Stomach (tissue), 19 donors: ENCODE data around the gene OR51S1. TPM values are rescaled to one million over a fixed set of nuclear protein-coding genes. Genes with fewer than 3 reads are reported as not detected.

ENCODE experiments used
- DNase-seq, 2 donors: peaks; one replicate each; pipeline versions ENCODE4 v3.0.0 to v3.0.0-alpha.2; 2013 to 2019
- H3K27ac ChIP-seq, 5 donors: fragments of 200-600 bp in 4 of 5; sonication (generic) in 4 of 5; one replicate each; pipeline ENCODE4 v1.5.1; 2013 to 2019; ENCODE audit warnings: mild to moderate bottlenecking in 1 of 5, moderate library complexity in 1 of 5
- H3K27me3 ChIP-seq, 3 donors: fragments of 200-600 bp; sonication (generic); one replicate each; pipeline ENCODE4 v1.5.1; 2017 to 2019; ENCODE audit warnings: mixed run types in 1 of 3
- H3K36me3 ChIP-seq, 4 donors: fragments of 200-600 bp; sonication (generic); 1 replicate in 3 of 4; 2 replicates in 1 of 4; pipeline ENCODE4 v1.5.1; 2016 to 2019
- H3K4me1 ChIP-seq, 4 donors: fragments of 200-600 bp; sonication (generic); one replicate each; pipeline ENCODE4 v1.5.1; 2016 to 2019
- H3K4me3 ChIP-seq, 4 donors: fragments of 200-600 bp; sonication (generic) in 3 of 4; one replicate each; pipeline ENCODE4 v1.5.1; 2016 to 2019; ENCODE audit warnings: mild to moderate bottlenecking in 1 of 4
- H3K9me3 ChIP-seq, 4 donors: fragments of 200-600 bp; sonication (generic); one replicate each; pipeline ENCODE4 v1.5.1; 2016 to 2019
- EP300 ChIP-seq: sonication (generic); formaldehyde crosslinking; IDR thresholded peaks from one replicate; pipeline ENCODE4 v1.6.1; 2017; ENCODE audit warnings: antibody characterized with exemption
- POLR2A ChIP-seq, 4 donors: fragments of 450-650 bp; IDR thresholded peaks; one replicate each; pipeline ENCODE4 v1.6.1; 2016; ENCODE audit warnings: antibody characterized with exemption in 4 of 4, control low read depth in 2 of 4, mild to moderate bottlenecking in 1 of 4, moderate library complexity in 1 of 4
- POLR2AphosphoS5 ChIP-seq, 3 donors: sonication (generic); formaldehyde crosslinking; IDR thresholded peaks; one replicate each; pipeline ENCODE4 v1.6.1; 2016; ENCODE audit warnings: antibody characterized with exemption in 3 of 3
- WGBS, 5 donors: extraction: QIAGEN DNeasy Blood & Tissue Kit in 3 of 5; methylation state at CpG; one replicate each; pipeline versions ENCODE4 v1.1.5 to v1.1.7; 2013 to 2018; 5-methylcytosine and 5-hydroxymethylcytosine counted together
- intact Hi-C: fragments of 100-400 bp; cut with DNase I; formaldehyde crosslinking; loops from one replicate; pipeline ENCODE4 v1.15.1; 2023; ENCODE audit warnings: low total_unique reads
- long read RNA-seq, 10 donors: transcript quantifications; one replicate each; lab custom pipeline, GENCODE V29; 2026
- polyA plus RNA-seq, 3 donors: library from polyadenylated mRNA; stranded (reverse); fragments of 200-250 nt; gene quantifications; one replicate each; pipeline ENCODE4 v1.2.3, GENCODE V29; 2013
- total RNA-seq, 5 donors: library from RNA; depleted of rRNA; stranded (reverse); fragments of >200 nt; gene quantifications; one replicate each; pipeline versions ENCODE4 v1.1.0 to v1.2.3, GENCODE V29; 2014 to 2016
- TF ChIP-seq, protein P1 (sequence below), 7 experiments: fragments of 450-650 bp in 4 of 7; fragments of 200-600 bp in 3 of 7; sonication (generic) in 3 of 7; IDR thresholded peaks; one replicate each; pipeline ENCODE4 v1.5.1; 2016 to 2019; ENCODE audit warnings: antibody characterized with exemption in 7 of 7, control low read depth in 2 of 7, mild to moderate bottlenecking in 1 of 7
- donor health status: healthy with polysubstance abuse.
- donor health status: Bipolar disorder and iron deficiency.
- donor health status: healthy.

The OR51S1 gene
- total RNA-seq = not detected
- not detected for polyA plus RNA-seq
- long read RNA-seq, donor 1 = 0 reads
- long read RNA-seq, donor 2 = 0 reads
- long read RNA-seq, donor 3 = 0 reads
- long read RNA-seq, donor 4 = 0 reads
- long read RNA-seq, donor 5 = 0 reads
- long read RNA-seq, donor 6 = 0 reads
- long read RNA-seq, donor 7 = 0 reads
- long read RNA-seq, donor 8 = 0 reads
- long read RNA-seq, donor 9 = 0 reads
- long read RNA-seq, donor 10 = 0 reads

- DNase-seq = no peak
- no peak within 1 kb of the TSS for H3K4me3 ChIP-seq
- H3K27me3 ChIP-seq = no peaks in the 10 kb centered on the region
- no peak within 1 kb of the TSS for H3K27ac ChIP-seq
- H3K9me3 ChIP-seq = no peaks in the 10 kb centered on the region
- no peaks in the 10 kb centered on the region for H3K36me3 ChIP-seq
- intact Hi-C loops = no loop called here
- H3K4me1 ChIP-seq = peaks cover 0 to 10% (median 2%) of the 10 kb centered on the region in 4 donors
- TF ChIP-seq, protein P1, sequence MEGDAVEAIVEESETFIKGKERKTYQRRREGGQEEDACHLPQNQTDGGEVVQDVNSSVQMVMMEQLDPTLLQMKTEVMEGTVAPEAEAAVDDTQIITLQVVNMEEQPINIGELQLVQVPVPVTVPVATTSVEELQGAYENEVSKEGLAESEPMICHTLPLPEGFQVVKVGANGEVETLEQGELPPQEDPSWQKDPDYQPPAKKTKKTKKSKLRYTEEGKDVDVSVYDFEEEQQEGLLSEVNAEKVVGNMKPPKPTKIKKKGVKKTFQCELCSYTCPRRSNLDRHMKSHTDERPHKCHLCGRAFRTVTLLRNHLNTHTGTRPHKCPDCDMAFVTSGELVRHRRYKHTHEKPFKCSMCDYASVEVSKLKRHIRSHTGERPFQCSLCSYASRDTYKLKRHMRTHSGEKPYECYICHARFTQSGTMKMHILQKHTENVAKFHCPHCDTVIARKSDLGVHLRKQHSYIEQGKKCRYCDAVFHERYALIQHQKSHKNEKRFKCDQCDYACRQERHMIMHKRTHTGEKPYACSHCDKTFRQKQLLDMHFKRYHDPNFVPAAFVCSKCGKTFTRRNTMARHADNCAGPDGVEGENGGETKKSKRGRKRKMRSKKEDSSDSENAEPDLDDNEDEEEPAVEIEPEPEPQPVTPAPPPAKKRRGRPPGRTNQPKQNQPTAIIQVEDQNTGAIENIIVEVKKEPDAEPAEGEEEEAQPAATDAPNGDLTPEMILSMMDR (IDR thresholded peaks at IDR 0.05) = no peak
- no peak for TF ChIP-seq EP300
- TF ChIP-seq POLR2A (IDR thresholded peaks at IDR 0.05) = no peak
- no peak for TF ChIP-seq POLR2AphosphoS5 (IDR thresholded peaks at IDR 0.05)
- WGBS, 5 donors = 43 to 60% (median 46%) methylated on average over 9 of the region's 9 CpGs
Observed at GRCh38 chr11:4848908-4849532, at the start of gene OR51S1. Gene OR51S1 (minus strand): TSS chr11:4849208. CDS start chr11:4849208, 0 bp downstream.

GRCh38 chr11:4891996-4892640 lies 43.1 kb upstream of the OR51S1 start:
- Histone ChIP-seq H3K36me3 (no peaks in the 10 kb centered on the region), H3K27me3 (no peaks in the 10 kb centered on the region), H3K27ac (no peak overlapping the region), H3K4me3 (no peak overlapping the region), H3K4me1 (no peaks in the 10 kb centered on the region), H3K9me3 (no peaks in the 10 kb centered on the region)
- peak in 1 of 2 donors; percentile 5 for DNase-seq
- 83 to 97% (median 90%) methylated on average over 1 of the region's 1 CpG for WGBS, 5 donors
- TF ChIP-seq POLR2AphosphoS5 (IDR thresholded peaks at IDR 0.05) = no peak
- TF ChIP-seq, protein P1 (IDR thresholded peaks at IDR 0.05) = peak in 1 of 7 experiments; percentile 20
- intact Hi-C loops = no loop called here

DNA sequence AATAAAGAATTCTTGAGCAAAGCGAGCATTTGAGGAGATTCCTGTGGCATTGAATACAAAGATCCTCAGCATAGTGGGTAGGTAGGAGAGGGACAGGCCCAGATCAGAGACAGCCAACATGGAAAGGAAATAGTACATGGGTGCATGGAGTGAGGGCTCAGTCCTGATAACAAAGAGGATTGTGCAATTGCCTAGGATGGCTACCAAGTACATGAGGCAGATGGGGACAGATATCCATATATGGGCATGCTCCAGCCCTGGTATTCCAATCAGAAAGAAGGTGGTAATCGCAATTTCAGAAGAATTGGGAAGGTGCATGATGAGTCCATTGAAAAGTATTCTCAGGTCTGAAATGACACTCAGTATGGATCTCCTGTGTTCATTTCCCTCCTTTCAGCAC lies 41.3 kb upstream of the OR51S1 start:
- no peak for DNase-seq
- Histone ChIP-seq H3K9me3 (no peaks in the 10 kb centered on the region), H3K4me3 (no peak overlapping the region), H3K27ac (no peak overlapping the region), H3K36me3 (no peaks in the 10 kb centered on the region), H3K4me1 (no peaks in the 10 kb centered on the region), H3K27me3 (no peaks in the 10 kb centered on the region)
- no peak for TF ChIP-seq POLR2A (IDR thresholded peaks at IDR 0.05)
- TF ChIP-seq, protein P1 (IDR thresholded peaks at IDR 0.05) = no peak
- TF ChIP-seq EP300 = no peak
- TF ChIP-seq POLR2AphosphoS5 (IDR thresholded peaks at IDR 0.05) = no peak
- 75 to 93% (median 82%) methylated on average over 2 of the region's 2 CpGs for WGBS, 5 donors
- intact Hi-C loops = no loop called here

DNA sequence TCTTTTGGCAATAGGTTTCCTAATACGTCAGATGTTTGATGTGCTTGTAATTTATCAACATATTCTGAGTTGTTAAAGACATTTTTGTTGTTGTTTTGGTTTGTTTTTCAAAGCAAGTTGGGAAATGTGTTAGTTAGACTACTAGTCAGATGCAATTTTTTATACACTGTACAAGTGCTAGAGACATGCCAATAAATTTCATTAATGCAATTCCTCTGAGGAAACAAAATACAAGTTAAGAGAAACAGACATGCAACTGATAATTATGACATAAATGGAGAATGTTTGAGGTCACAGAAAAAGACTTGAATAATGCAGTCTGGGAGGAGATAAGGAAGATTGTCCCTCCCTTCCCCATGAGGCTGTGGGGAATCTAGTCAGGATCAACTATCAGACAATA lies 38.6 kb upstream of the OR51S1 start:
- 0% methylated on average over 1 of the region's 1 CpG for WGBS, 5 donors
- H3K9me3 ChIP-seq = no peaks in the 10 kb centered on the region

More for the DNA sequence above, 38.6 kb upstream of the OR51S1 start:
- no peak for DNase-seq
- Histone ChIP-seq H3K4me3 (no peak overlapping the region), H3K36me3 (no peaks in the 10 kb centered on the region), H3K27me3 (no peaks in the 10 kb centered on the region), H3K27ac (no peak overlapping the region), H3K4me1 (no peaks in the 10 kb centered on the region)
- TF ChIP-seq EP300 (no peak), POLR2AphosphoS5 (IDR thresholded peaks at IDR 0.05) (no peak), POLR2A (IDR thresholded peaks at IDR 0.05) (no peak)
- TF ChIP-seq, protein P1 (IDR thresholded peaks at IDR 0.05) = no peak
- intact Hi-C loops = no loop called here
